Measurements from ENCODE around the gene LTF.
"Not testable (repeated sequence)": the region's sequence is repeated elsewhere in the genome, so short reads cannot be mapped to it uniquely, and the experiment has no call there.

Gene LTF

GRCh38 chr3:46416125-46416810 lies 48.4 kb downstream of the LTF start:
- no peak for DNase-seq (ENCODE audit: low read depth in 2 of 2, low spot score in 1 of 2)

GRCh38 chr3:46414739-46415138 lies 50.0 kb downstream of the LTF start:
- DNase-seq (ENCODE audit: low read depth in 2 of 2, low spot score in 1 of 2) = no peak

GRCh38 chr3:46413951-46414350 lies 50.8 kb downstream of the LTF start:
- no peak for DNase-seq (ENCODE audit: low read depth in 2 of 2, low spot score in 1 of 2)

GRCh38 chr3:46412786-46413298 lies 51.9 kb downstream of the LTF start:
- no peak for DNase-seq (ENCODE audit: low read depth in 2 of 2, low spot score in 1 of 2)

- no peak for DNase-seq (ENCODE audit: low read depth in 2 of 2, low spot score in 1 of 2)
These were observed 53.4 kb downstream of the LTF start for GRCh38 chr3:46411271-46411670.

- DNase-seq (ENCODE audit: low read depth in 2 of 2, low spot score in 1 of 2) = no peak
These were observed 54.0 kb downstream of the LTF start for GRCh38 chr3:46410669-46411068.

GRCh38 chr3:46409739-46410489 lies 54.8 kb downstream of the LTF start:
- DNase-seq (ENCODE audit: low read depth in 2 of 2, low spot score in 1 of 2) = no peak

GRCh38 chr3:46408853-46409252 lies 55.9 kb downstream of the LTF start:
- no peak for DNase-seq (ENCODE audit: low read depth in 2 of 2, low spot score in 1 of 2)

GRCh38 chr3:46407970-46408369 lies 56.7 kb downstream of the LTF start:
- DNase-seq (ENCODE audit: low read depth in 2 of 2, low spot score in 1 of 2) = no peak

- DNase-seq (ENCODE audit: low read depth in 2 of 2, low spot score in 1 of 2) = peak in 1 of 2 donors; percentile 25
These were observed 57.7 kb downstream of the LTF start, which contains the start of the genes CCR5AS and CCRL2 for GRCh38 chr3:46406788-46407611. CCR5AS (minus strand) TSS chr3:46407066. CCRL2 (plus strand) TSS chr3:46407259; CDS start chr3:46408080, 821 bp downstream.

GRCh38 chr3:46406443-46406787 lies 58.3 kb downstream of the LTF start:
- DNase-seq (ENCODE audit: low read depth in 2 of 2, low spot score in 1 of 2) = no peak

- no peak for DNase-seq (ENCODE audit: low read depth in 2 of 2, low spot score in 1 of 2)
These were observed 59.2 kb downstream of the LTF start for GRCh38 chr3:46405301-46406019.

GRCh38 chr3:46402902-46403301 lies 61.8 kb downstream of the LTF start:
- DNase-seq (ENCODE audit: low read depth in 2 of 2, low spot score in 1 of 2) = not testable (repeated sequence)

- no peak for DNase-seq (ENCODE audit: low read depth in 2 of 2, low spot score in 1 of 2)
These were observed 63.1 kb downstream of the LTF start for GRCh38 chr3:46401579-46401978.

- DNase-seq (ENCODE audit: low read depth in 2 of 2, low spot score in 1 of 2) = no peak
These were observed 63.9 kb downstream of the LTF start for GRCh38 chr3:46400846-46401245.

- DNase-seq (ENCODE audit: low read depth in 2 of 2, low spot score in 1 of 2) = no peak
These were observed 64.5 kb downstream of the LTF start for GRCh38 chr3:46400000-46400734.

GRCh38 chr3:46399557-46399956 lies 65.1 kb downstream of the LTF start:
- no peak for DNase-seq (ENCODE audit: low read depth in 2 of 2, low spot score in 1 of 2)

GRCh38 chr3:46399098-46399497 lies 65.6 kb downstream of the LTF start:
- no peak for DNase-seq (ENCODE audit: low read depth in 2 of 2, low spot score in 1 of 2)

GRCh38 chr3:46398186-46398955 lies 66.3 kb downstream of the LTF start:
- DNase-seq (ENCODE audit: low read depth in 2 of 2, low spot score in 1 of 2) = no peak

Data from stimulated activated CD8-positive, alpha-beta memory T cell treated with anti-CD3 and anti-CD28 coated beads, Interleukin-4, amount 100 ng/mL, for 1 hour (primary cell).